OCI-LY3 (cell line): ENCODE results near the gene GALNT16.
A peak's percentile ranks its signal among the peaks of the same experiment; 100 is the strongest.

Experiments used
- H2AFZ ChIP-seq: fragments of 200-600, 300-600 bp; shearing (Covaris generic); 2 replicates; pipeline ENCODE4 v1.6.0; 2014; ENCODE audit warnings: antibody characterized with exemption, low read depth, low read length
- H3K27ac ChIP-seq: fragments of 200-600, 300-600 bp; sonication (generic); 2 replicates; pipeline ENCODE4 v1.5.1; 2014; ENCODE audit warnings: mild to moderate bottlenecking, low read length, moderate library complexity, mixed read lengths
- H3K27me3 ChIP-seq: fragments of 200-600, 300-600 bp; sonication (generic); 2 replicates; pipeline ENCODE4 v1.6.1; 2014; ENCODE audit warnings: low read depth, low read length, mixed read lengths
- H3K36me3 ChIP-seq: fragments of 200-600, 300-600 bp; sonication (generic); replicated peaks from 2 replicates; pipeline ENCODE3; 2014; ENCODE audit warnings: low read depth, low read length, mixed read lengths
- H3K4me1 ChIP-seq: fragments of 300-600, 200-600 bp; sonication (generic); 2 replicates; pipeline ENCODE4 v1.6.1; 2014; ENCODE audit warnings: low read length, mixed read lengths
- H3K4me2 ChIP-seq: fragments of 200-600, 300-600 bp; sonication (generic); 2 replicates; pipeline ENCODE4 v1.6.1; 2014; ENCODE audit warnings: low read length, mixed read lengths
- H3K4me3 ChIP-seq: fragments of 300-600, 200-600 bp; sonication (generic); 2 replicates; pipeline ENCODE4 v1.5.1; 2014; ENCODE audit warnings: antibody characterized with exemption, mild to moderate bottlenecking, low read length, moderate library complexity
- H3K79me2 ChIP-seq: fragments of 300-600, 200-600 bp; shearing (Covaris generic); 2 replicates; pipeline ENCODE4 v1.6.1; 2014; ENCODE audit warnings: mild to moderate bottlenecking, low read length, mixed read lengths
- H3K9ac ChIP-seq: fragments of 300-600, 200-600 bp; shearing (Covaris generic); 2 replicates; pipeline ENCODE4 v1.6.0; 2014; ENCODE audit warnings: mild to moderate bottlenecking, low read length, moderate library complexity
- H3K9me3 ChIP-seq: fragments of 200-600, 300-600 bp; shearing (Covaris generic); 2 replicates; pipeline ENCODE4 v1.6.1; 2014; ENCODE audit warnings: low read length, mixed read lengths; ENCODE audit not compliant: insufficient read depth
- H4K20me1 ChIP-seq: fragments of 200-600, 300-600 bp; sonication (generic); 2 replicates; pipeline ENCODE4 v1.6.1; 2016; ENCODE audit warnings: low read length, mixed read lengths; ENCODE audit not compliant: insufficient read depth
- EZH2phosphoT487 ChIP-seq: fragments of 200-600 bp; shearing (Covaris generic); IDR thresholded peaks from 2 replicates; pipeline ENCODE4 v1.6.1; 2018; ENCODE audit warnings: antibody characterized with exemption, mixed run types, low read depth
- TF ChIP-seq, protein P1 (sequence below): fragments of 200-600, 300-600 bp; sonication (generic); IDR thresholded peaks from 2 replicates; pipeline ENCODE4 v1.5.1; 2014; ENCODE audit warnings: antibody characterized with exemption, low read length, low read depth

Gene GALNT16

DNA sequence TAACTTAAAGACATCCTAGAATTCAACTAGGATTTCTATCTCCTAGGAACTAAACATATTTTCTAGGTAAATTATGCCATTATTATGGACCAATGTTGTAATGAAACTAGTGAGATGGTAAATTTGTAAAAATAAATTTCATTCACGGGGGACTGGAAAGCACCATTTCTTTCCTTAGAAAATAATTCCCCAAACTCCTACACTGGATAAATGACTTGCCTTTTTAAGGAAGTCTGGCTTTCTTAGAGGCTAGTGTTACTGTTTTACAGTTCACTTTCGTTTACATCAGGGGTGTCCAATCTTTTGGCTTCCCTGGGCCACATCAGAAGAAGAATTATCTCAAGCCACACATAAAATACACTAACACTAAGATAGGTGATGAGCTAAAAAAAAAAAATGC is 141.9 kb downstream of the GALNT16 start:
- TF ChIP-seq, protein P1, sequence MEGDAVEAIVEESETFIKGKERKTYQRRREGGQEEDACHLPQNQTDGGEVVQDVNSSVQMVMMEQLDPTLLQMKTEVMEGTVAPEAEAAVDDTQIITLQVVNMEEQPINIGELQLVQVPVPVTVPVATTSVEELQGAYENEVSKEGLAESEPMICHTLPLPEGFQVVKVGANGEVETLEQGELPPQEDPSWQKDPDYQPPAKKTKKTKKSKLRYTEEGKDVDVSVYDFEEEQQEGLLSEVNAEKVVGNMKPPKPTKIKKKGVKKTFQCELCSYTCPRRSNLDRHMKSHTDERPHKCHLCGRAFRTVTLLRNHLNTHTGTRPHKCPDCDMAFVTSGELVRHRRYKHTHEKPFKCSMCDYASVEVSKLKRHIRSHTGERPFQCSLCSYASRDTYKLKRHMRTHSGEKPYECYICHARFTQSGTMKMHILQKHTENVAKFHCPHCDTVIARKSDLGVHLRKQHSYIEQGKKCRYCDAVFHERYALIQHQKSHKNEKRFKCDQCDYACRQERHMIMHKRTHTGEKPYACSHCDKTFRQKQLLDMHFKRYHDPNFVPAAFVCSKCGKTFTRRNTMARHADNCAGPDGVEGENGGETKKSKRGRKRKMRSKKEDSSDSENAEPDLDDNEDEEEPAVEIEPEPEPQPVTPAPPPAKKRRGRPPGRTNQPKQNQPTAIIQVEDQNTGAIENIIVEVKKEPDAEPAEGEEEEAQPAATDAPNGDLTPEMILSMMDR: no peak
- TF ChIP-seq EZH2phosphoT487: no peak
- H3K27me3 ChIP-seq: no peaks in the 10 kb centered on the region
- peaks cover 93% of the 10 kb centered on the region for H3K79me2 ChIP-seq
- H3K9me3 ChIP-seq: no peaks in the 10 kb centered on the region
- H3K4me2 ChIP-seq: peak overlapping the region; percentile 97
- peaks cover 20% of the 10 kb centered on the region for H3K36me3 ChIP-seq
- H3K27ac ChIP-seq: no peak overlapping the region
- H3K4me3 ChIP-seq: no peak overlapping the region
- H2AFZ ChIP-seq: no peak overlapping the region
- peaks cover 28% of the 10 kb centered on the region; the same call in 1 of the 2 replicates for H4K20me1 ChIP-seq
- no peak overlapping the region for H3K9ac ChIP-seq
- peaks cover 24% of the 10 kb centered on the region for H3K4me1 ChIP-seq

DNA sequence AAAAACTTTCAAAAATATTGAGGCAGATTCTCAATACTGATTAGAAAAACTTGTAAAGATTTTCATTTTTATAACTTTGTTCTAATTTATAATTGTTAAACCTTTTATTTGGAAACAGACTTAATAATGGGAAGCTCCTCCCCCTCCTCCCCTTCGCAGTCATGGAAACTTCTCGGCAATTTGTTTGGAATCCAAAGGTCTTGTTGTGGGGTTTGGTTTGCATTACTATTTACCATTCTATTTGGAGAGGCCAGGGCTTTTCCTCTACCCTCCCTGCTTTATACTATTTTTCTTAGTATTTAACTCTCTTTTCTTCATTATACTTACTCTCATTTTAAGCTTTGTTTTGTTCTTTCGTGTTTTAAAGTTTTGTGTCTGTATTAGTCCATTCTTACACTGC is 144.5 kb downstream of the GALNT16 start:
- no peak overlapping the region for H3K4me2 ChIP-seq
- no peak overlapping the region for H3K4me3 ChIP-seq
- H3K27me3 ChIP-seq: no peaks in the 10 kb centered on the region
- H4K20me1 ChIP-seq: peaks cover 27% of the 10 kb centered on the region; the same call in 1 of the 2 replicates
- peaks cover 21% of the 10 kb centered on the region for H3K4me1 ChIP-seq
- no peak overlapping the region for H3K9ac ChIP-seq
- H3K79me2 ChIP-seq: peaks cover 91% of the 10 kb centered on the region
- no peak for TF ChIP-seq EZH2phosphoT487
- TF ChIP-seq, protein P1: no peak
- H2AFZ ChIP-seq: no peak overlapping the region
- no peaks in the 10 kb centered on the region for H3K9me3 ChIP-seq
- no peak overlapping the region for H3K27ac ChIP-seq
- H3K36me3 ChIP-seq: peaks cover 14% of the 10 kb centered on the region

DNA sequence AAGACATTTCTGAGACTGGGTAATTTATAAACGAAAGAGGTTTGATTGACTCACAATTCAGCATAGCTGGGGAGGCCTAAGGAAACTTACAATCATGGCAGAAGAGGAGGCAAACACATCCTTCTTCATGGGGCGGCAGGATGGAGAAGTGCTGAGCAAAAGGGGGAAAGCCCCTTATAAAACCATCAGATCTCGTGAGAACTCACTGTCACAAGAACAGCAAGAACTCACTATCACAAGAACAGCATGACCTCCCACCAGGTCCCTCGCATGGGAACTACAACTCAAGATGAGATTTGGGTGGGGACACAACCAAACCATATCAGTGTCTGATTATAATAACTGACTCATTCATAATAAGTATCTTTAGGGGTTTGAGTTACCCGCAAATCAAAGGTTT is 144.9 kb downstream of the GALNT16 start:
- Histone ChIP-seq H2AFZ (no peak overlapping the region), H3K4me1 (peaks cover 17% of the 10 kb centered on the region), H3K79me2 (peaks cover 90% of the 10 kb centered on the region), H3K4me3 (no peak overlapping the region), H3K27ac (no peak overlapping the region), H3K36me3 (peaks cover 14% of the 10 kb centered on the region), H3K4me2 (no peak overlapping the region), H4K20me1 (peaks cover 29% of the 10 kb centered on the region; the same call in 1 of the 2 replicates), H3K9me3 (no peaks in the 10 kb centered on the region), H3K27me3 (no peaks in the 10 kb centered on the region), H3K9ac (no peak overlapping the region)
- TF ChIP-seq, protein P1: no peak
- no peak for TF ChIP-seq EZH2phosphoT487

DNA sequence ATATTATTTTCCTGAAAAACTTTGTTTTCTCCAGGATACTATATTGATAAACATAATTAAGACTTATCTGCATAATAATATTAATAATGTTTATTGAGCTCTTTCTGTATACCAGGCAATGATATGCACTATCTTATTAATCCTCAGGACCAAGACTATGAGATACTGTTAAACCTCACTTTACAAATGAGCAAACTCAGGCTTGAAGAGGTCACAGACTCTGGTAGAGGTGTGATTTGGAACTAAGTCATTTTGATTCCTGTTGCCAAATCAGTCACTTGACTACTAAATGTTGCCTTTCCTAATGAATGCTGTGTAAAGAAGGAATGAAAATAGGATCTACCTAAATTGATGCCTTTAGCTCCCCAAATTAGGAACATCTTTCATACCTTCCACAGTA is 145.8 kb downstream of the GALNT16 start:
- Histone ChIP-seq H4K20me1 (peaks cover 33% of the 10 kb centered on the region), H3K36me3 (peaks cover 14% of the 10 kb centered on the region), H3K4me3 (no peak overlapping the region), H3K4me2 (no peak overlapping the region), H3K27me3 (no peaks in the 10 kb centered on the region), H2AFZ (no peak overlapping the region), H3K9ac (no peak overlapping the region), H3K9me3 (no peaks in the 10 kb centered on the region), H3K27ac (no peak overlapping the region), H3K79me2 (peaks cover 89% of the 10 kb centered on the region), H3K4me1 (peaks cover 8% of the 10 kb centered on the region)
- TF ChIP-seq EZH2phosphoT487: no peak
- TF ChIP-seq, protein P1: no peak
